HG03175 (cell line): ENCODE results near the gene RRP1.
A peak's percentile ranks its signal among the peaks of the same experiment; 100 is the strongest.

Experiments
- ATAC-seq: cut with Tn5 transposase; IDR thresholded peaks from one replicate; pipeline ENCODE4 v1.9.1; 2021; ENCODE audit warnings: mild to moderate bottlenecking, moderate library complexity; ENCODE audit not compliant: unreplicated experiment

RRP1 gene

GRCh38 chr21:43775795-43776430 lies 13.5 kb upstream of the RRP1 start, which contains the start of gene CSTB:
Gene CSTB, minus strand, starts transcription at chr21:43776308. Its CDS starts 39 bp downstream, at chr21:43776269.
- peak; percentile 68 for ATAC-seq

GRCh38 chr21:43777953-43778352 lies 11.4 kb upstream of the RRP1 start:
- no peak for ATAC-seq

GRCh38 chr21:43778469-43779335 lies 10.7 kb upstream of the RRP1 start:
- no peak for ATAC-seq

- ATAC-seq: no peak
Measured at GRCh38 chr21:43779660-43780059, 9.7 kb upstream of the RRP1 start.

- no peak for ATAC-seq
Measured at GRCh38 chr21:43781846-43782245, 7.5 kb upstream of the RRP1 start.

GRCh38 chr21:43782431-43783097 lies 6.8 kb upstream of the RRP1 start:
- no peak for ATAC-seq

GRCh38 chr21:43783098-43783700 lies 6.2 kb upstream of the RRP1 start:
- ATAC-seq: no peak

GRCh38 chr21:43785134-43785533 lies 4.2 kb upstream of the RRP1 start:
- no peak for ATAC-seq

GRCh38 chr21:43786300-43786806 lies 3.0 kb upstream of the RRP1 start:
- ATAC-seq: no peak

GRCh38 chr21:43786807-43787440 lies 2.5 kb upstream of the RRP1 start:
- ATAC-seq: no peak

- ATAC-seq: no peak
Measured at GRCh38 chr21:43790010-43790524, 690 bp downstream of the RRP1 start.

GRCh38 chr21:43792406-43792805 lies 3.0 kb downstream of the RRP1 start:
- no peak for ATAC-seq

- ATAC-seq: no peak
Measured at GRCh38 chr21:43793243-43793642, 3.9 kb downstream of the RRP1 start.

- ATAC-seq: no peak
Measured at GRCh38 chr21:43794311-43794710, 4.9 kb downstream of the RRP1 start.

- no peak for ATAC-seq
Measured at GRCh38 chr21:43794857-43795256, 5.5 kb downstream of the RRP1 start.

GRCh38 chr21:43797415-43797814 lies 8.0 kb downstream of the RRP1 start:
- no peak for ATAC-seq

GRCh38 chr21:43797925-43798715 lies 8.7 kb downstream of the RRP1 start:
- ATAC-seq: no peak

- no peak for ATAC-seq
Measured at GRCh38 chr21:43799301-43799840, 10.0 kb downstream of the RRP1 start.

GRCh38 chr21:43800124-43800523 lies 10.7 kb downstream of the RRP1 start:
- no peak for ATAC-seq
